ENCODE data around the gene TMBIM6.

- TF ChIP-seq CTCF (IDR thresholded peaks at IDR 0.05) (no peak), SIN3A (IDR thresholded peaks at IDR 0.05; ENCODE audit: borderline replicate concordance, insufficient read depth, low read depth, low read length) (no peak), POLR2AphosphoS5 (IDR thresholded peaks at IDR 0.05; ENCODE audit: low read depth, low read length) (no peak)
Measured at GRCh38 chr12:49728446-49728845, 12.9 kb upstream of the TMBIM6 start.
